Measurements from ENCODE around the gene SHISA5. TPM values are rescaled to one million over a fixed set of nuclear protein-coding genes. Genes with fewer than 3 reads are reported as not detected.

SHISA5 gene
- total and polyA plus RNA-seq, 3 donors from 2014 or later: 101 to 146 (median 117) TPM

GRCh38 chr3:48467110-48467454 lies 36.9 kb downstream of the SHISA5 start:
- H3K36me3 ChIP-seq (ENCODE audit: low read depth, missing control alignments): no peaks in the 10 kb centered on the region
- no peaks in the 10 kb centered on the region for H3K9me3 ChIP-seq
- DNase-seq: no peak
- intact Hi-C loops (cut with DNase I; ENCODE audit: low total_unique reads): no loop called here
- H3K4me3 ChIP-seq: no peak overlapping the region
- H3K27me3 ChIP-seq: no peaks in the 10 kb centered on the region
- WGBS, 2 donors: 67 to 68% methylated on average over 5 to 9 of the region's 9 CpGs
- H3K4me1 ChIP-seq: peaks cover 35% of the 10 kb centered on the region
- TF ChIP-seq CTCF (IDR thresholded peaks at IDR 0.05): no peak
- no peak for TF ChIP-seq POLR2A (IDR thresholded peaks at IDR 0.05)
- H3K27ac ChIP-seq: peak overlapping the region; percentile 98

GRCh38 chr3:48466386-48467109 lies 37.4 kb downstream of the SHISA5 start:
- H3K36me3 ChIP-seq (ENCODE audit: low read depth, missing control alignments): no peaks in the 10 kb centered on the region
- intact Hi-C loops (cut with DNase I; ENCODE audit: low total_unique reads): no loop called here
- H3K9me3 ChIP-seq: no peaks in the 10 kb centered on the region
- TF ChIP-seq POLR2A (IDR thresholded peaks at IDR 0.05) (no peak), CTCF (IDR thresholded peaks at IDR 0.05) (no peak)
- H3K27ac ChIP-seq: peak overlapping the region; percentile 98
- H3K4me1 ChIP-seq: peaks cover 29% of the 10 kb centered on the region
- 41% methylated on average over 12 to 19 of the region's 19 CpGs for WGBS, 2 donors
- H3K27me3 ChIP-seq: no peaks in the 10 kb centered on the region
- H3K4me3 ChIP-seq: peak overlapping the region; percentile 40 to 47
- no peak for DNase-seq

- H3K4me3 ChIP-seq: peak overlapping the region; percentile 40 to 47
- H3K27ac ChIP-seq: peak overlapping the region; percentile 98
- WGBS, 2 donors: 24 to 27% methylated on average over 2 to 21 of the region's 21 CpGs
- no peaks in the 10 kb centered on the region for H3K9me3 ChIP-seq
- H3K27me3 ChIP-seq: no peaks in the 10 kb centered on the region
- DNase-seq: peak; percentile 98
- TF ChIP-seq CTCF (IDR thresholded peaks at IDR 0.05) (peak; percentile 63 to 83 (median 78)), POLR2A (IDR thresholded peaks at IDR 0.05) (peak; percentile 81)
- peaks cover 29% of the 10 kb centered on the region for H3K4me1 ChIP-seq
- H3K36me3 ChIP-seq (ENCODE audit: low read depth, missing control alignments): no peaks in the 10 kb centered on the region
- intact Hi-C loops (cut with DNase I; ENCODE audit: low total_unique reads): no loop called here
Measured at GRCh38 chr3:48465531-48466378, 38.2 kb downstream of the SHISA5 start.

GRCh38 chr3:48465237-48465530 lies 38.8 kb downstream of the SHISA5 start:
- Histone ChIP-seq H3K4me1 (peaks cover 25% of the 10 kb centered on the region), H3K27me3 (no peaks in the 10 kb centered on the region), H3K4me3 (no peak overlapping the region), H3K36me3 (ENCODE audit: low read depth, missing control alignments) (no peaks in the 10 kb centered on the region), H3K9me3 (no peaks in the 10 kb centered on the region), H3K27ac (peak overlapping the region; percentile 98)
- intact Hi-C loops (cut with DNase I; ENCODE audit: low total_unique reads): no loop called here
- DNase-seq: no peak
- WGBS, 2 donors: 20 to 29% methylated on average over 7 of the region's 7 CpGs
- no peak for TF ChIP-seq POLR2A (IDR thresholded peaks at IDR 0.05)
- no peak for TF ChIP-seq CTCF (IDR thresholded peaks at IDR 0.05)

All from testis (tissue), 3 donors.